ENCODE measurements around the gene STK38. TPM values are rescaled to one million over a fixed set of nuclear protein-coding genes. Genes with fewer than 3 reads are reported as not detected.

The STK38 gene
- total and polyA plus RNA-seq, 9 of the 15 experiments (the other 6 are each of a cell fraction or from before 2014, with no cell fraction given): 5.7 to 28.7 (median 19.5) TPM

GRCh38 chr6:36515844-36516243 is 31.4 kb downstream of the STK38 start (continued):
- no peak for TF ChIP-seq ZNF398 (CRISPR knock-in tag; IDR thresholded peaks at IDR 0.05)
- TF ChIP-seq TSC22D4 (tag; IDR thresholded peaks at IDR 0.05): no peak
- no peak for TF ChIP-seq RERE (CRISPR knock-in tag; IDR thresholded peaks at IDR 0.05; ENCODE audit: borderline replicate concordance)
- no peak for TF ChIP-seq KDM5B (IDR thresholded peaks at IDR 0.05; ENCODE audit: insufficient replicate concordance, low read depth, low read length)
- TF ChIP-seq ZNF263 (CRISPR knock-in tag; IDR thresholded peaks at IDR 0.05; ENCODE audit: borderline replicate concordance): no peak
- TF ChIP-seq RREB1 (CRISPR knock-in tag; IDR thresholded peaks at IDR 0.05): no peak
- TF ChIP-seq SIX5 (IDR thresholded peaks at IDR 0.05; ENCODE audit: borderline replicate concordance in 1 of 2, insufficient read depth in 1 of 2, low read depth in 1 of 2, low read length in 2 of 2): no peak
- no peak for TF ChIP-seq GABPB2 (CRISPR knock-in tag; conservative IDR thresholded peaks at IDR 0.05)
- no peak for TF ChIP-seq CLOCK (CRISPR knock-in tag; IDR thresholded peaks at IDR 0.05; ENCODE audit: borderline replicate concordance)

All from K562 (cell line).